G401.6 (cell line): ENCODE data around the gene NCK1.

ENCODE experiments used
- FAIRE-seq: peaks from 2 replicates; lab custom pipeline; 2012; peaks lifted over from hg19 to GRCh38; lab: Jason Lieb, UNC

Gene NCK1

DNA sequence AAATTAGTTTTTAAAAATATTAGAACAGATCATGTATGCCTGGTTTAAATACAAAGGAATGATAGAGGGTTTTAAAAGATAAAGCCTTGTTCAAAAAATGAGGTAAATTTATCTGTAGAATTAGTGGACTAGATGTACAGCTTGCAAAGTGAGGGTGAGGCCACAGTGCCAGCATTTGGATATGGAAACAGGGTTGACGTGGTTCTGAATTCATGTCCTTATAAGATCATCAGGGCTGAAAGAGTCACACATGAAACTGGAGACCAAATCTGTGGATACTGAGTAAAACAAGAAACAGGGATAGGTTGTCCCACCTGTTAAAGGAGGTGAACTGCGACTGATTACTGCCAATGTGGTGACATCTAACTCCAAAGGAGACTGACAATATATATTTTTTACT, 46.3 kb downstream of the NCK1 start:
- no peak for FAIRE-seq

DNA sequence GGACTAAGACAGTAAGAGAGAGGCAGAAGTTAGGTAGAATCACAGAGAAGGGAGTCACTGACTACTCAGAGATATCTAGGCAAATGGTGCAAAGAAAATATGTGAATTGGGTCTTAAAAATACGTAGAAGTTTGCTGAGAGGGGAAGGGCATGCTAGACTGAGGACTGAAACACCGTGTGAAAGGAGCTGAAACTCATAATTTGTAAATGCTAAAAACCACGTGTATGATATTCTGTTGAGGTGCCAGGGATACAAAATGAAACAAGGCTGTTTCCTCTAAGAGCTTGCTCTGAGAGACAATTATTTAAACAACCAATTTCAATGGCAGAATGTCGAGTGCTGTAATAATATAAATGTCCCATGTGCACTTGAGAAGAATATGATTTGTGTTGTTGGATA, 47.2 kb downstream of the NCK1 start:
- FAIRE-seq: no peak

DNA sequence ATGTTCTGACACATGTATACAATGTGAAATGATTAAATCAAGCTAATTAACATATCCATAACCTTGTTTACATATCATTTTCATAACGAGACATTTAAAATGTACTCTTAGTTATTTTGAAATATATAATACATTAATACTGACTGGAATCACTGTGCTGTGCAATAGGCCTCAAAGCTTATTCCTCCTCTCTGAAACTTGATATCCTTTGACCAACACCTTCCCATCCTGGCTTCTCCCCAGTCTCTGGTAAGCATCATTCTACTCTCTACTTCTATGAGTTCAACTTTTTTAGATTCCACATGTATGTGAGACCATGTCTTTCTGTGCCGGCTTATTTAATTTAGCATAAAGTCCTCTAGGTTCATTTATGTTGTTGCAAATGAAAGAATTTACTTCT, 48.7 kb downstream of the NCK1 start:
- FAIRE-seq: no peak

DNA sequence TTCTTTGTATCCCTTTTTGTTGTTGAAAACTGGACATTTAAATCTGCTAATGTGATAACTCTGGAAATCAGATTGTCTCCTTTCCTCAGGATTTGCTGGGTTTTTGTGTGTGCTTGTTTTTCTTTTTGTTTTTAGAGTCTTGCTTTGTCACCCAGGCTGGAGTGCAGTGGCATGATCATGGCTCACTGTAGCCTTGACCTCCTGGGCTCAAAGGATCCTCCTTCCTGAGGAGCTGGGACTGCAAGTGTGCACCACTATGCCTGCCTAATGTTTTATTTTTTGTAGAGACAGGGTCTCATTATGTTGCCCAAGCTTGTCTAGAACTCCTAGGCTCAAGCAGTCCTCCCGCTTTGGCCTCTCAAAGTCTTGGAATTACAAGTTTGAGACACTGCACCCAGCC, 51.2 kb downstream of the NCK1 start:
- FAIRE-seq: no peak

DNA sequence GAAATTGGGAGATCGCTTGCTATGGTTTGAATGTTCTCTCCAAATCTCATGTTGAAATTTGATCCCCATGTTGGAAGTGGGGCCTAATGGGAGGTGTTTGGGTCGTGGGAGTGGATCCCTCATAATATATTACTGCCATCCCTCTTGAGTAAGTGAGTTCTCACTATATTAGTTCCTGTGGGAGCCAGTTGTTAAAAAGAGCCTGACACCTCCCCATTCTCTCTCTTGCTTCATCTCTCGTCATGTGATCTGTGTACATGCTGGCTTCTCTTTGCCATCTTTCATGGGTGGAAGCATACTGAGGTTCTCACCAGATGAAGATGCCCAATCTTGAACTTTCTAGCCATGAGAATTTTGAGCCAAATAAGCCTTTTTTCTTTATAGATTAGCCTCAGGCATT, 52.7 kb downstream of the NCK1 start:
- no peak for FAIRE-seq

DNA sequence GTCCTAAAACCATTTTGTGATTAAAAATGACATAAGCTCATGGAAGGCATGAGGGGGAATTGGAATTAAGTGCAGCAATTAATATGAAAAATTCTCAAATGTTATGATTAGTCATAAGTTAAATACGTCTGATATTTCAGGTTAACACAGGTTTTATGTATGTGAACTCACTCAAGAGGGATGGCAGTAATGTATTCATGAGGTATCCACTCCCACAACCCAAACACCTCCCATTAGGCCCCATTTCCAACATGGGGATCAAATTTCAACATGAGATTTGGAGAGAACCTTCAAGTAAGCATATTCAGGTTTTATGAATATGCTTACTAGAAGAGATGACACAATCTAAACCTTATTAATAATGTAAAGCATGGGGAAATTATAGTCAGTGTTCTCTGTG, 54.2 kb downstream of the NCK1 start:
- no peak for FAIRE-seq

DNA sequence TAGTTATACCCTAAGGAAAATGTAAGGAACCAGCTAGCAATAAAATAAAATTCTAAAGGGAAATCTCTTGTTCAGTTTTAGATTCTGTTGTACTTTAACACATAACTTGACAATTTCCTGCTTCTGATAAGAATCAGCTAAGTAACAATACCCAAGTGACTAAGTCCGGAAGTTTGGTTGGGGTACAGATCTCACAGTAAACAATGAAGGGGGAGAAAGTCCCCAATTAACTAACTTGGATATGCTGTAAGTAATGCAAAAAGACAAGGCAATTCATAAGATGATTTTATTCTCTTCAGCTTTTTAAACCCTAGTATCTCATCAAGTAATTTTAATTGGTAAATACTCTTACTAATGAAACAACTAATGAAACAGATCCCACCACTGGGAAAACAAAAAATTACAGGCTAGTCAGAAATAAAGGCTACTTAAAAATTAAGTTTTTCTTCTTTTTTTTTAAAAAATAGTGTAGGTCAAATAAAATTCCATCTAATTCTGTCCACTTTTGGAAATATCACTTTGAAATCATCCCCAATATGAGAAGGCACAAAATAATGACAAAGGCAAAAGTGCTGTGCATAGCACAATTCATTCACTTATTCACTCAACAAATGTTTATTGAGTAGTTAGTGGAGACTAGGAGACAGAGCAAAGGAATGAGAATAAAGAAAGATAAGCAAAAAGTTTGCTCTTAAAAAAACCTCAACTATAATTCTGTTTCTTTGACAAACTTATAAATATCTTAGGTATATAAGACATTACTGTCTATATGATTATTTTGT, 58.0 kb downstream of the NCK1 start:
- peak; percentile 13 for FAIRE-seq

DNA sequence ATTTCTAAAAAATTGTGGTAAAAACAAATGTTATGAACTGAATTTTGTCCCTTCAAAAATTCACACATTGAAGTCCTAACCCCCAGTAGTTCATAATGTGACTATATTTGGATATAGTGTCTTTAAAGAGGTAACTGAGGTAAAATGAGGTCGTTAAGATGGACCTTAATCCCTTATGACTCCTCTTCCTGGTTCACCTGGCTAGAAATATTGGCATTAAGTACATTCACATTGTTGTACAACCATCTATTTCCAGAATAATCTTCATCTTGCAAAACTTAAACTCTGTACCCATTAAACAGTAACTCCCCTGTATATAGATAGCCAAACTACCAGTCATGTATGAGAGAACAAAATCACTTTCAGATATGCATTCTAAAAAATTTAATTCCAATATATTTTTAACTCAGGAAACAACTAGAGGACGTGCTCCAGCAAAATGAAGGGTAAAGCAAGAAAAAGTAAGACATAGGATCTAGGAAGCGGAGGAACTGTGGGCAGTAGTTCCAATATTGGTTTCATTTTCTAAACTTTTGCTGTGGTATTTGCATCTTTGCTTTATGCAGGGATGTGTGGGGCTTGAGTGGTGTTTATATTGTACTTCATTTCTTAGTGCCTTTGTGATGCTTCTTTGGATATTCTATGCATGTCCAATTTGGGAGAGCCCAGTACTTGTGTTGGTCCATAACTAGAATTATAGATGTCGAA, 59.0 kb downstream of the NCK1 start:
- FAIRE-seq: no peak

DNA sequence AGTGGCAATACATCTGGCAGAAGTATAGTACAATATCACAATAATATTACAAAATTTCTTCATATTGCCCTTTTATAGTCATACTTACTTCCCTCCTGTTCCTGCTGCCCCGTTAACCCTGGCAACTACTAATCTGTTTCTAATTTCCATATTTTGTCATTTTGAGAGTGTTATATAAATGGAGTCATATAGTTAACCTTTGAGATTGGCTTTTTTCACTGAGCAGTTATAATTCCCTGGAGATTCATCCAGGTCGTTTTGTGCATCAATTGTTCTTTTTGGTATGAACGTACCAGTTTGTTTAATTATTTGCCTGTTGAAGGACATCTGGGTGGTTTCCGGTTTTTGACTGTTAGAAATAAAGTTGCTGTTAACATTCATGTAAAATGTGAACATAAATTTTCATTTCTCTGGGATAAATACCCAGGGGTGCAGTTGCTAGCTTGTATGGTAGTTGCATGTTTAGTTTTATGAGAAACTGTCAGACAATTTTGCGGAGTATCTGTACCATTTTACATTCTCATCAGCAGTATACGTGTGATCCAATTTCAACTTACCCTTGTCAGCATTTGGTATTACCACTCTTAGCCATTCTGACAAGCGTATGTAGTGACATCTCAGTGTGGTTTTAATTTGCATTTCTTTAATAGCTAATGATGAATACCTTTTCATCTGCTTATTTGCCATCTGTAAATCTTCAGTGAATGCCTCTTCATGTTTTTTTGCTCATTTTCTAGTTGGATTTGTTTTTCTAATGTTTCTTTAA, 63.6 kb downstream of the NCK1 start:
- peak; percentile 17 for FAIRE-seq

DNA sequence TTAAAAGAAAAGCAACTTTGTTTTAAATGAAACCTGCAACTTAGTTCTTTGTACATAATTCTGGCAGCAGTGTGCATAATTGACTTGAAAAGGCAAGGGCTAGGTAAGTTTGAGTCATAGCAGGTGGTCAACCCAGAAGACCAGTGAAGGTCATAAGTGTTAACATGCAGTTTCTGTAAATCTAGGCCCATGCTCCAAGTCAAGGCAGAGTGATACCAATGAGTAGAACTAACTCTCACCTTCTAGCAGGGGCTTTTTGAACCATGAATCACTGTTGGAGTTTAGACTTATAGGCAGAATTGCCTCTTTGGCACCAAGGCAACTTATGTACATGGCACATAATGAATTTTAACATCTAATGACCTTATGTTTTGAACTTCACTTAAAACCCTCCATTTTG, 66.2 kb downstream of the NCK1 start:
- no peak for FAIRE-seq

DNA sequence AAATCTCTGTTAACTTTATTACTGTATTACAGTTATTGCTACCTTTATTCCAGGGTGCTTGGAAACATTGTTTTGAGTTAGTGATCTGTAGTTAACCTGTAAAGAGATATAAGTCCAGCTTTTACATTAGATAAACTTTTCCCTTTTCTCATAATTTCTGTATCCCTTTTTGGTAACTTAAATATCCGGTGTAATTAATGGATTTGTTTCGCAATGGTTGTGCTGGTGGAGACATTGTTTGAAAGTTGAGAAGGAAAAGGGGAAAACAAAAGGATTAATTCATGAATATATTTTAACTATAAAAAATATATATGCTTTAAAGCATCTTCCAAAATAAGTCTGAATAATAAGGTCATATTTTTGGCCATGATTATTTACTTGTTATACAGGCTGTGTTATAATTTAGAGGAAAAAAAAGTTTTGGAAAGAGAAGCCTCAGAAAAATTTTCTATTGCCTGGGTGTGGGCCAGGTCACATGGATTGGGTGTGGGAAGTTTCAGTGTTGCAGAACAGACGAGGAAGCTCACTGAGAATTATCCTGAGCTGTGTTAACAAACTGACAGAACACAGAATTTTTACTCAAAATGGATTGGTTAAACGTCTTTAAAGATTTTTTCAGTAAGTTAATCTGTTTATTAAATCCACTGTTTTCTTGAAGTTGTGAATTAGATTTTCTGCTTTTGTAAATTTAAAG, 68.1 kb downstream of the NCK1 start:
- no peak for FAIRE-seq

DNA sequence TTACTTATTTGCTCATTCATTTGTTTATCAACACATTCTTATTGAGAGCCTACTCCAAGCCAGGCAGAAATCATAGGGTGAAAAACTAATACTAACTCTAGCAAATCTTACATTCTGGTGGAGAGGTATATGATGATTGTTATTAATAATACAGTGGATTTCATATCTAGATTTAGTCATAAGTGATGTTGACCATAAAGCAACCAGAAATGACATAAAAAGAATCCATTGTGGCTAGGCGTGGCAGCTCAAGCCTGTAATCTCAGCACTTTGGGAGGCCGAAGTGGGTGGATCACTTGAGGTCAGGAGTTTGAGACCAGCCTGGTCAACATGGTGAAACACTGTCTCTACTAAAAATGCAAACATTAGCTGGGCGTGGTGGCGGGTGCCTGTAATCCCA, 69.6 kb downstream of the NCK1 start:
- no peak for FAIRE-seq

DNA sequence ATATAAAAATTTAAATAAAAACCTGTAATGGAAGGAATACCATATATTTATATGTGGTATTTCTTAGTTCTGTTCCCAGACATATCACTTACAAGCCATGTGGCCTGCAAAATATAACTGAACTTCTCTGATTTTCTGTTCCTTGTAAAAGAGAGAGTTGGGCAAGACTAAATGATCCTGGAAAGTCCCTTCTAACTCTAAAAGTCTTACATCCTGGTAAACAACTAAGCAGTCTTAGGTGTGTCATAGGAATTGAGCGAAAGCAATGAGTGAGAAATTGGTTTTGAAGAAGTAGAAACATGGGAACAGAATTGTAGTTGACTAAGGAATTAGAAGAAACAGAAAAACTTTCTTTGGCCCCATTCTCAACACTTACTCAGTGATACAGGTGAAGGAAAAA, 70.5 kb downstream of the NCK1 start:
- no peak for FAIRE-seq

DNA sequence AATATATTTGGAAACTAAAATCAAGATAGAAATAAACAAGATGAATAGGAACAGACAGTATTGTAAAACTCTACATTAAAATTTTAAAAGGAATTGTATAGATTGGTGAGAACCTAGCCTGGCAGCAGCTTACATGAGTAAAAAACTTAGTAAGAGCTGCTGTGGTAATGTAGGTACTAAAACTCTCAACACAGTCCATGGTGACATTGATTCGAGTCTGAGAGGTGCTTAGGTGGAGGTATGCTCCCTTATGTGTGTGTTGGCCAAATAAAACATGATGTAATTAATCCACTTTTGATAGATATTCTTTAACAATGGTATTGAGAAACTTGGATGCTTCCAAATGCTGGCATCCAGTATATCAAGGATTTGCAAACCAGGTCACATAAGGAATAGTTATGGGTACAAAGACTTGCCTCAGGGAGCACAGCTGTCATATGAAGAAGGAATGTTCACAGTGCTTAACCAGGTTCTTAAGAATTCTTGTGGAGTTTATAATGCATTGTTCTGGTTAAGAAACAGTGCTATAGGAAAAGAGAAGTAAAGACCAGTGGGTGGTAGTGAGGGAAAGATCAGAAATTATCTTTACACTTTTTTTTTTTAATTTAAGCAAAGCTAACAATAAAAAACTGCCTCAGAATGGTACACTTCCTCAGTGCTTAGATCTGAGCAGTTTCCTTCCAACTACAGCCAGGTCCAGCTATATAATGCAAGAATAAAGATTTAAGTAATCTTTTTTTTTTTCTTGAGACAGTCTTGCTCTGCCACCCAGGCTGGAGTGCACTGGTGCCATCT, 71.2 kb downstream of the NCK1 start:
- no peak for FAIRE-seq

DNA sequence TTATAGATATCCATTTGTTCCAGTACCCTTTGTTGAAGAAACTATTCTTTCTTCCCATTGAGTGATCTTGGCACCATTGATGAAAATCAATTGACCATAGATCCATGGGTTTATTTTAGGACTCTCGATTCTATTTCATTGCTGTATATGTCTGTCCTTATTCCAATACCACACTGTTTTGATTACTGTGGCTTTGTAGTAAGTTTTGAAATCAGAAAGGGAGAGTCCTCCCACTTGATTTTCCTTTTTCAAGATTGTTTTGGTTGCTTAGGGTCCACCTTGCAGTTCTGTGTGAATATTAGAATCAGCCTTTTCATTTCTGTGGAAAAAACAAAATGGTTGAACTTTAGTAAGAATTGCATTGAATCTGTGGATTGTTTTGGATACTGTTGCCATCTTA, 75.2 kb downstream of the NCK1 start:
- FAIRE-seq: no peak

DNA sequence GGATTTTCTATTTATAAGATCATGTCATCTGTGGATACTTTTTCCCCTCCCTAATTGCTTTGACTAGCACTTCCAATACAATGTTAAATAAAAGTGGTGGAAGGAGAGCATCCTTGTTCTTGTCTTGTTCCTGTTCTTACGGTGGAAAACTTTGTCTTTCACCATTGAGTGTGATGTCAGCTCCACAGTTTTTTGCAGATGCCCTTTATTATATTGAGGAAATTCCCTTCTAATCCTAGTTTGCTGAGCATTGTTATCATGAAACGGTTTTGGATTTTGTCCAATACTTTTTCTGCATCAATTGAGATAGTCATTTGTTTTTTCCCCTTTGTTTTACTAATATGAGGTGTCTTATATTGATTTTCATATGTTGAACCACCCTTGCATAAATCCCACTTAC, 75.8 kb downstream of the NCK1 start:
- FAIRE-seq: no peak

DNA sequence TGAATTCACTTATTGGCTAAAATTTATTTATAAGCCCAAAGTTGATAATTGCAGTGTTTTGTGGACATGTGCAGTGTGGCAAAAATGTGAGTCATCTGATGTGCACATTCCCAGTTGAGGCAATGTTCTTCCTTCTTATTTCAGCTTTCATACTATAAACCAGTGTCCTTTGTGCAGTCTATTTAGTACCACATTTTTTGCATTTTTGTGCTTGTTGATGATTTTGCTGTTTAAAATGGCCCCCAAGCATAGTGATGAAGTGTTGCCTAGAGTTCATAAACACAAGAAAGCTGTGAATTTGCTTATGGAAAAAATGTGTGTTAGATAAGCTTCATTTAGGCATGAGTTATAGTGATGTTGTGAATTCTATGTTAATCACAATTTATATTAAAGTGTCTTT, 76.3 kb downstream of the NCK1 start:
- no peak for FAIRE-seq

DNA sequence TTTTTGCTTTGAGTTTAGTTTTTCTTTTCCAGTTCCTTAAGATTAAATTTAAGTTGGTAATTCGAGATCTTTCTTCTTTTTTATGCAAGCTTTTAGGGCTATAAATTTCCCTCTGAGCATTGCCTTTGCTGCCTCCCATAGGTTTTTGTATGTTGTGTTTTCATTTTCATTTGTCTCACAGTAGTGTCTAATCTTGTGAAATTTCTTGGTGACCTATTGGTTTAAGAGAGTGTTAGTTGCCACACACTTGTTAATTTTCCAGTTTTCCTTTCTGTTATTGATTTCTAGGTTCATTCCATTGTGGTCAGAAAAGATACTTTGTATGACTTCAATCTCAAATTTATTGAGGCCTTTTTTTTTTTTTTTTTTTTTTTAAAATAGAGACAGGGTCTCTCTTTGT, 77.5 kb downstream of the NCK1 start:
- FAIRE-seq: no peak

DNA sequence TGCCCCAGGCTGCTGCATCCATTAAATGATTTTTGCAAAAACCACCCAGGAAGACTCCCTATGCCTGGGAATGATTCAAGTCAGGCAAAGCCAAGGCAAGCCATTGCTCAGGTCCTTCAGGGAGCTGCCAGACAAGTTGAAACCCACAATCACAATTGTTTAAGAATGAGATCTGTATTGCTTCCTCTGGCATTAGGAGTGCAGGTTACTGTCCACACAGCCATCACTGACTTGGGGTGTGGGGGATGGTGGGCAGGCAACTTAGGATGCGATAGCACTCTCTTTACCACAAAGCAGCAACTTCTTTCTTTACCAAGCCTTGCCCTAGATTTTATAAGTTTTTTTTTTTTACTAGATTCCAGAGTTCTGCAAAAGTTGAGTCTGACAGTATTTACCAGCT, 80.8 kb downstream of the NCK1 start:
- FAIRE-seq: no peak

DNA sequence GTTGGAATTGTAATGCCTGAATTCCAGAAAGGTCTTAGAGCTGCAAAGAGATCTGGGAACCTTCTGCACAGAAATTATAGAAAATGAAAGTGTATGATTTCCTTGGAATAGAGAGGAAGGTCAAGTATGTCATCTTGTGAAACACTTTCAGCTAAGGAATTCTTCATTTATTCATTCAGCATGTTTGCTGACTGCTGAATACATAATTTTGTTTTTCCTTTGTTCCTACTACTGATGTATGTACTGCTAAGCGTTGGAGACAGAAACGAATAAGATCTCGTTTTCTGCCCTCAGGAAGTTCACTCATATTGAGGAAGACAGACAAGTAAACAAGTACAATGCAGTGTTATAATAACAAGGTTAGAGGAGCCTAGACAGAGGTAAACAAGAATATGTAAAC, 81.4 kb downstream of the NCK1 start:
- no peak for FAIRE-seq

DNA sequence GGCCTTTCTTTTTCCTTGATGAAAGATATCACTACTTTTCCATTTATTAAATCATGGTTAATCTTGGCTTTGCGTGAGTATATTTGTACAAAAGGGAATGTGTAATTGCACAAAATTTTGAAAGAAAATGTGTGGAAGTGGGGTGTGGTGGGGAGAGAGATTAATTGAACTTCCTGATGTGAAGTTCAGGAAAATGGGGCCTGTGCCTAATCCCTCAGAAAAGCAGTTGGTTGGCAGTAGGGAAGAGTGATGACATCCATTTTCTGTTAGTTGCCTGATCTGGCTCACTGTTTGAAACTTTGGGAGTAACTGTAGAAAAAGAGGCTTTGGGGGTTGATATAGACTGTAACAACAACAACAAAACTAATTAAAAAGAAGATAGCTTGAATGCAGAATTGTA, 85.0 kb downstream of the NCK1 start:
- no peak for FAIRE-seq

DNA sequence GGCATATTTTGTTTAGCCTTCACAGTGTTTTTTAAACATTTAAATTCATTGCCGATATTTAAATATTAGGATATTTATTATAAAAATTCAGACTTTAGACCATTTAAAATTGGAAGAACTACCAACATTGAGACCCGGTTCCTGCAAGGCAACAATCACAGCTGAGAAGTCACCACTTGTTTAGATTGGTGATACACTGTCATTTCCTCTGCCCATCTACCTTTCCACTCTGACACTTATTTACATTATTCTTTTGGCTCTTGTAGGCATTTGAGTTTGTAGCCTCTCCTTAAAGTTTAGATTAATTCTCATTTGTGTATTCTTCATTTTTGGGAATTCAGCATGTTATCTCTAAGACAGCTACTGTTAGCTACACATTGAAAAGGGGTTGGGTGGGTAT, 85.5 kb downstream of the NCK1 start:
- FAIRE-seq: no peak
